ENCODE data around the gene IL11.
"Not testable (repeated sequence)": the region's sequence is repeated elsewhere in the genome, so short reads cannot be mapped to it uniquely, and the experiment has no call there.

Gene IL11

DNA sequence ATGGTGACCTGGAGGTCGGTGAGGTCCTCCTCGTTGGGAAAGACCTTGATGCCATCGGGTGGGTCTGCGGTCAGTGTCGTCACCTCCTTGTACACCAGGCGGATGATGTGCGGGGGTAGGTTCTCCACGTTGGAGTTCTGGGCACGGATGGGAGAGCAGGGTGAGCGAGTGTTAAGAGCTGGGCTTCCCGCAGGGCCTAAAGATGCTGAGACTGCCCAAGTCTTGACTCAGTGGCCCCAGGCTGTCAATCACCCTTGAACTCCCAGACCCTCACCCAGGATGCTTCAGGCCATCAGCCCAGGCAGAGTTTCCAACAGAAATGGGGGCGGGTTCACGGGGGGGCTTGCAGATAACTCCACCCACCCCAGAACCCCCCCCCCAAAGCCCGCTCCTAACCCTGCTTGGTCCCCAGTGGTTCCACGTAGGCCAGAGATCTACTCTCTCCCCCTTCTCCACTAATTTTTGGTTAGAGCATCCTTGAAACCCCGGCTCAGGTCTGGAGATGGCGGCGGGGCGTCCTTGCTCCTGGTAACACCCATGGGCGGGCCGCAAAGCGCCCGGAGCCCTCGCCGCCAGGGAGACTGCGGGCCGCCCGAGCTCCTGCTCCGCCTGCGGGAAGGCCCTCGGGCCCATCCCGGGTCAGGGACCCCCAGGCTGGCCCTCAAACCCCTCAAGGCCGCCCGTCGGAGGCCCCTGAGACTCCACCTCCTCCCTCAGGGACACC, 36.7 kb upstream of the IL11 start:
- Histone ChIP-seq H3K27ac (ENCODE audit: low read depth, low read length) (peak overlapping the region; percentile 99), H3K9ac (ENCODE audit: low read depth in 1 of 2, low read length in 2 of 2) (peak overlapping the region; percentile 63 to 71), H3K9me3 (ENCODE audit: control insufficient read depth in 1 of 2, low read length in 2 of 2) (no peaks in the 10 kb centered on the region), H3K4me3 (ENCODE audit: low read depth in 1 of 2, low read length in 2 of 2) (peak overlapping the region; percentile 78 to 79), H3K27me3 (ENCODE audit: control insufficient read depth in 1 of 2, insufficient read depth in 2 of 2, low read length in 2 of 2) (no peaks in the 10 kb centered on the region), H3K4me1 (ENCODE audit: control insufficient read depth in 1 of 2, insufficient read depth in 2 of 2, low read length in 2 of 2) (peaks cover 15 to 22% of the 10 kb centered on the region in 2 donors), H3K36me3 (ENCODE audit: control insufficient read depth in 1 of 2, insufficient read depth in 2 of 2, low read length in 2 of 2) (peaks cover 21 to 34% of the 10 kb centered on the region in 2 donors)

DNA sequence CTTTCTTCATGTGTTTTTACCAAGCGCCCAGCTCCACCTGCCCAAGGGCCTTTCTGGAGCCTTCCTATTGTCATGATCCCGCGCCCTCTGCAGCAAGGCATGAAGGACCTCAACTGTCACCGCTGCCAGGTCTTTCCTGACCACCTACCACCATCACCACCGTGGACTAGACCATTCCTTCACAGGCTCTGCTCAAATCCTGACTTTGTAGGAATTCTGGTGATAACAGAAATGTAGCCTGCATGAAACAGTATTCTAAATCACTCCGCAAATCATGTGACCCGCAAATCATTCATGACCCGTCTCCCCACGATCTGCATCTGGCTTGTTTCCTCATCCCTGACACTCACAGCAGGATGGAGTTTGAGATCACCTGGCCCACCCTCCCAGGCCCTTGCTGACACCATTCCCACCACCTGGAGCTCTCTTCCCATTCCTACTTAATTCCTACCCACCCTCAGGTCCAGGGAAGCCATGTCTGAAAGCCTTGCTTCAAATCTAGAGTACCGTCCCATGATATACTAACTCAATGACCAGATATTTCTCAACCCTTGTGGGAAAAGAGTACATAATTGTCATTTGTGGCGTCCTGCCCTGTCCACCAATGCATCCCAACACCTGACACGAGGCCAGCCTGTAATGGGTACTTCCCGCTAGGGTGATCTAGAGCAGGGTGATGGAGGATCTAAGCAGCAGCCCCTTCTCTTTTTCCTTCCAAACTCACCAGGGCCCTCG, 36.0 kb upstream of the IL11 start:
- H3K9me3 ChIP-seq (ENCODE audit: control insufficient read depth in 1 of 2, low read length in 2 of 2), result no peaks in the 10 kb centered on the region
- peaks cover 15 to 22% of the 10 kb centered on the region in 2 donors for H3K4me1 ChIP-seq (ENCODE audit: control insufficient read depth in 1 of 2, insufficient read depth in 2 of 2, low read length in 2 of 2)
- H3K36me3 ChIP-seq (ENCODE audit: control insufficient read depth in 1 of 2, insufficient read depth in 2 of 2, low read length in 2 of 2), result peaks cover 25 to 38% of the 10 kb centered on the region in 2 donors
- peak overlapping the region; percentile 78 to 79 for H3K4me3 ChIP-seq (ENCODE audit: low read depth in 1 of 2, low read length in 2 of 2)
- no peaks in the 10 kb centered on the region for H3K27me3 ChIP-seq (ENCODE audit: control insufficient read depth in 1 of 2, insufficient read depth in 2 of 2, low read length in 2 of 2)
- H3K9ac ChIP-seq (ENCODE audit: low read depth in 1 of 2, low read length in 2 of 2), result peak overlapping the region; percentile 63 to 71
- no peak overlapping the region for H3K27ac ChIP-seq (ENCODE audit: low read depth, low read length)

DNA sequence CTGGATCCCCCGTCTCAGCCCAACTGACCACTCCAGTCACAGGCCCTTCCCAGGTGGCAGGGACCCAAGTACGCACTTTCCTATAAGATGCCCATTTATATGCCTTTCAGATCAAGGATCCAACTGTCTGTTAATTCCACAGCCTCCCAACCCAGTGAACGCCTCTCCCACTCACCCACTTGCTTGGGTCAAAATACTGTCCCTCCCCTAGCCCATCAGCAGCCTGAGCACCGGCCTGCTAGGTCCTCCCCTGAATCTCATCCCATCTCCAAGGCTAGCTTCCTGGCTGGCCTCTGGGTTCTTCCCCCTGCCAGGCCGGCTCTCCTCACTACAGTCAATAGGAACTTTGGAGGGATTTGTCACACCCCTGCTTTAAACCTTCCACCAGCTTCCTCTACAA, 35.4 kb upstream of the IL11 start:
- H3K27ac ChIP-seq (ENCODE audit: low read depth, low read length), result no peak overlapping the region
- H3K9ac ChIP-seq (ENCODE audit: low read depth in 1 of 2, low read length in 2 of 2), result peak overlapping the region in 1 of 2 donors; percentile 71
- peak overlapping the region in 1 of 2 donors; percentile 79 for H3K4me3 ChIP-seq (ENCODE audit: low read depth in 1 of 2, low read length in 2 of 2)
- H3K36me3 ChIP-seq (ENCODE audit: control insufficient read depth in 1 of 2, insufficient read depth in 2 of 2, low read length in 2 of 2), result peaks cover 30 to 42% of the 10 kb centered on the region in 2 donors
- H3K9me3 ChIP-seq (ENCODE audit: control insufficient read depth in 1 of 2, low read length in 2 of 2), result no peaks in the 10 kb centered on the region
- no peaks in the 10 kb centered on the region for H3K27me3 ChIP-seq (ENCODE audit: control insufficient read depth in 1 of 2, insufficient read depth in 2 of 2, low read length in 2 of 2)
- H3K4me1 ChIP-seq (ENCODE audit: control insufficient read depth in 1 of 2, insufficient read depth in 2 of 2, low read length in 2 of 2), result peaks cover 15 to 22% of the 10 kb centered on the region in 2 donors

DNA sequence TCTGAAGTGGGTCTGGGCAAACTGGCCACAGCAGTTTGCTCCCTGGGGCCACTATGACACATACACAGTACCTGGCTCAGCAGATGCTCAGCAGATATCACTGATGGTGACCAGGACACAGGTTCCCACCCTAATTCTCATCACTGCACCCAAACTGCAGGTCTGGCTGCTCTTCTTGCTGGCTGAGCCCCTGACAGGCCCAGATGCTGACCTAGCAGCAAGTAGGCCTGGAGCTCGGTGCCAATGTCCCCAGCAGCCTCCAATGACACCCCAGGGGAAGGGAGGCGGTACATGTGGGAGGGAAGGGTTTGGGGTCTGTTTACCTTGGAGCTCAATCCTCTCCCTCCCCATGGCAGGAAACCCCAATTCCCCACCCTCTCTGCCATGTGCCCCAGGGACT, 32.2 kb upstream of the IL11 start:
- H3K36me3 ChIP-seq (ENCODE audit: control insufficient read depth in 1 of 2, insufficient read depth in 2 of 2, low read length in 2 of 2), result peaks cover 34 to 51% of the 10 kb centered on the region in 2 donors
- H3K9me3 ChIP-seq (ENCODE audit: control insufficient read depth in 1 of 2, low read length in 2 of 2), result no peaks in the 10 kb centered on the region
- peaks cover 12 to 17% of the 10 kb centered on the region in 2 donors for H3K4me1 ChIP-seq (ENCODE audit: control insufficient read depth in 1 of 2, insufficient read depth in 2 of 2, low read length in 2 of 2)
- no peak overlapping the region for H3K27ac ChIP-seq (ENCODE audit: low read depth, low read length)
- H3K9ac ChIP-seq (ENCODE audit: low read depth in 1 of 2, low read length in 2 of 2), result no peak overlapping the region
- no peak overlapping the region for H3K4me3 ChIP-seq (ENCODE audit: low read depth in 1 of 2, low read length in 2 of 2)
- no peaks in the 10 kb centered on the region for H3K27me3 ChIP-seq (ENCODE audit: control insufficient read depth in 1 of 2, insufficient read depth in 2 of 2, low read length in 2 of 2)

DNA sequence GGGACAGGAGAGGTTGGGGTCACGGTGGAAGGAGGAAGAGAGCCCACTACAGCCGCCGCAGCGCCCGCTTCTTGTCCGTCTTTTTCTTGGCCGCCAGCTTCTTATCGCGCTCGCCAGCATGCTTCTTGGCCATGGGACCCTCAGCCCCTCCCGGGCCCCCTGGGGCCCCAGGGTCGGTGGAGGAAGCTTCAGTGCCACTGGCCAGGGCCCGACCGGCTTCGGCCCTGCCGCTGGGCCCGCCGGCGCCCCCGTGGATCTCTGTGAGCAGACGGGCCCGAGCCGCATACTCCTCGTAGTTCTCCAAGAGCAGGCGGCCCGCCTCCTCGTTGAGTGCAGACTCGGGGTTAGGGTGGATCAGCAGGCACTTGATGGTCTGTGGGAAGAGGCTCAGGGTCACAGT, 31.1 kb upstream of the IL11 start:
- H3K4me3 ChIP-seq (ENCODE audit: low read depth in 1 of 2, low read length in 2 of 2); H3K27ac ChIP-seq (ENCODE audit: low read depth, low read length); H3K27me3 ChIP-seq (ENCODE audit: control insufficient read depth in 1 of 2, insufficient read depth in 2 of 2, low read length in 2 of 2); H3K9ac ChIP-seq (ENCODE audit: low read depth in 1 of 2, low read length in 2 of 2); H3K9me3 ChIP-seq (ENCODE audit: control insufficient read depth in 1 of 2, low read length in 2 of 2): not testable (repeated sequence)
- Histone ChIP-seq H3K36me3 (ENCODE audit: control insufficient read depth in 1 of 2, insufficient read depth in 2 of 2, low read length in 2 of 2) (peaks cover 34 to 51% of the 10 kb centered on the region in 2 donors), H3K4me1 (ENCODE audit: control insufficient read depth in 1 of 2, insufficient read depth in 2 of 2, low read length in 2 of 2) (peaks cover 8 to 11% of the 10 kb centered on the region in 2 donors)

DNA sequence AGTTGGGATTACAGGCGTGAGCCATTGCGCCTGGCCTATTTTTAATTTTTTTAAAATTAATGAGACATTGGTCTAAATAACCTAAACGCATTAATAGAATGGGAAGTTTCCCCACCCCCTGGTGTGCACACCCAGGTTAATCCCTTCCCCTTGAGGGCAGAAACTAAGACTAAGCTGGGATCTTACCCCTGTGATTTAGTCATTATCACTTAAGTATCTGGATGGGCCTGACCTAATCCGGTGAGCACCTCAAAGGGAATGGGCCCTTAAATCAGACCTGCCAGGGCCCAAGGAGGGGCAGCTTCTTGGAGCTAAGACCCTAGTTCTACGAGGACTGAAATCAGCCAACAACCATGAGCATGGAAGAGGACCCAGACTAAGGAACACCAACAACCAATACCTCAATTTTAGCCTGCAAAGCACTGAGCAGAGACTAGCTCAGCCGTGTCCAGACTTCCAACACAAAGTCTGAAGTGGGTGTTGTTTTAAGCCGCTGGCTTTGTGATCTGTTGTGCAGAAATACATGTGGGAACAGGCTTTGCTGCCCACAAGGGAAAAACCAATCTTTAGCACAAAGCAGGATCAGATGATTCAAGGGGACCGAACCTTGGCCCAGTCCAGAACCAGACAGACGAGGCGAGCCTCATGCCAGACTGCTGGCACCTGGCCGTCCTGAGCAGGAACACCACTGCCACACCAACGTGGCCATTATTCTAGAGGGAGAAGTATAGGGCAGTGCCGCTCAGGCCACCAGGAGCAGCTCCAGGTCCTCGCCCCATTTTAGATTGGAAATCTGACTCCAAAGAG, 30.2 kb upstream of the IL11 start:
- Histone ChIP-seq H3K36me3 (ENCODE audit: control insufficient read depth in 1 of 2, insufficient read depth in 2 of 2, low read length in 2 of 2) (peaks cover 30 to 42% of the 10 kb centered on the region in 2 donors), H3K9me3 (ENCODE audit: control insufficient read depth in 1 of 2, low read length in 2 of 2) (no peaks in the 10 kb centered on the region), H3K27ac (ENCODE audit: low read depth, low read length) (no peak overlapping the region), H3K4me3 (ENCODE audit: low read depth in 1 of 2, low read length in 2 of 2) (no peak overlapping the region), H3K9ac (ENCODE audit: low read depth in 1 of 2, low read length in 2 of 2) (no peak overlapping the region), H3K4me1 (ENCODE audit: control insufficient read depth in 1 of 2, insufficient read depth in 2 of 2, low read length in 2 of 2) (peaks cover 0 to 2% of the 10 kb centered on the region in 2 donors), H3K27me3 (ENCODE audit: control insufficient read depth in 1 of 2, insufficient read depth in 2 of 2, low read length in 2 of 2) (no peaks in the 10 kb centered on the region)

DNA sequence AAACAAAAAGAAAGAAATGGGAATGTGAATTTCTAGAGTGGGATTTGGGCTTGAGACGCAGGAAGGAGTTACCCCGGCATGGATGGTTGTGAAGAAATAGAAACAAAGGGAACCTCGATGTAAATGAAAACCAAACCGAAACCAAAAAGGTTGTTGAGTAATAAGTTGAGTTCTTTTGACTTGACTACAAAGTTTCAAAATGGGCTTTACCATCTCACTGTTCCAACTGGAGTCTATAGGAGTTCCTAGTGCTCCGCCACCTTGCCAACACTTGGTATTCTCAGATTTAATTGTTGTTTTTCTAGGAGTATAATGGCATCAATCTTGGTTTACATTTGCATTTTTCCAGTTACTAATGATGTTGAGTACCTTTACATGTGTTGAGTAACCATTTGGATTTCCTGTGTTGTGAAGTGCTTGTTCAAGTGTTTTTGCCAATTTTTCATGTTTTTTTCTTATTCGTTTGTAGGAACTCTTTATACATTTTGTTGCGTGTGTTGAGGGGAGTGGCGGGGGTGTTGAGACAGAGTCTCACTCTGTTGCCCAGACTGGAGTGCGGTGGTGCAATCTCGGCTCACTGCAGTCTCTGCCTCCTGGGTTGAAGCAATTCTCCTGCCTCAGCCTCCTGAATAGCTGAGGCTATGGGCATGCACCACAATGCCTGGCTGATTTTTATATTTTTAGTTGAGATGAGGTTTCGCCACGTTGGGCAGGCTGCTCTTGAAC, 28.1 kb upstream of the IL11 start:
- H3K27ac ChIP-seq (ENCODE audit: low read depth, low read length), result no peak overlapping the region
- H3K27me3 ChIP-seq (ENCODE audit: control insufficient read depth in 1 of 2, insufficient read depth in 2 of 2, low read length in 2 of 2), result no peaks in the 10 kb centered on the region
- no peak overlapping the region for H3K4me3 ChIP-seq (ENCODE audit: low read depth in 1 of 2, low read length in 2 of 2)
- H3K4me1 ChIP-seq (ENCODE audit: control insufficient read depth in 1 of 2, insufficient read depth in 2 of 2, low read length in 2 of 2), result no peaks in the 10 kb centered on the region
- H3K9ac ChIP-seq (ENCODE audit: low read depth in 1 of 2, low read length in 2 of 2), result no peak overlapping the region
- H3K9me3 ChIP-seq (ENCODE audit: control insufficient read depth in 1 of 2, low read length in 2 of 2), result no peaks in the 10 kb centered on the region
- peaks cover 26 to 31% of the 10 kb centered on the region in 2 donors for H3K36me3 ChIP-seq (ENCODE audit: control insufficient read depth in 1 of 2, insufficient read depth in 2 of 2, low read length in 2 of 2)

DNA sequence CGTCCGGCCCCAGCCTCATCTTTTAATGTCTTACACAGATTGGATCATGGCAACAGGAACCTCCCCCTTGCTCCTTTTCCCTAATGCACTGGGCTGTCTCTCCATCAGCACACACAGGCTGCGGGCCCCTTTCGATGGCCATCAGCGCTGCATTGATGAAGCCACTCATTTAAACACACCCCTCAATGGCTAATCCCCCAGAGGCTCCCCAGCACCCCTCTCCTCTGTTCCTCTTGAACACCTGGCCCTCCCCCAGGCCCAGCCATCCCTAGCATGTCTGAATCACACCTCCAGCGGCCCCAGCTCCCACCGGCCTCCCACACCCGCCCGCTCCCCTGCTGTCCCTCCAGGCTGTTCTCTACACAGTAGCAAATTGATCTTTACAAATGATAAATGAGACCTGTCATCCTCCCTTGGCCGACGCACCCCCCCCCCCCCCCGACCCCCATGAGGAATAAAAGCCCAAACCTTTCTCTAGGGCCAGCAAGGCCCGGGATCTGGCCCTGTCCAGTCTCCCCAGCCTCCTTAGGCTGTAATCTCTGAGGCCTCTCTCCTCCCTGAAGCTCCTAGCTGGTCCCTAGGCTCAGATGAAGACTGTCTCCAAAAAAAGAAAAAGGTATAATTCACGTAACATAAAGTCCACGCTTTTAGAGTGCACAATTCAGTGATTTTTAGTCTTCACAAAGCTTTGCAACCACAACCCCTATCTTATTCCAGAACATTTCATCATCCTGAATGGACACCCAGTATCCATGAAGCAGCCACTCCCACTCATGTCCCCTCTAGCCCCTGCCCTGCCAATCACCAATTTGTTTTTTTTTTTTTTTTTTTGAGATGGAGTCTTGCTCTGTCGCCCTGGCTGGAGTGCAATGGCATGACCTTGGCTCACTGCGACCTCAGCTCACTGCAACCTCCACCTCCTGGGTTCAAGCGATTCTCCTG, 22.8 kb upstream of the IL11 start:
- H3K4me1 ChIP-seq (ENCODE audit: control insufficient read depth in 1 of 2, insufficient read depth in 2 of 2, low read length in 2 of 2), result peaks cover 13 to 14% of the 10 kb centered on the region in 2 donors
- H3K9me3 ChIP-seq (ENCODE audit: control insufficient read depth in 1 of 2, low read length in 2 of 2), result no peaks in the 10 kb centered on the region
- no peaks in the 10 kb centered on the region for H3K27me3 ChIP-seq (ENCODE audit: control insufficient read depth in 1 of 2, insufficient read depth in 2 of 2, low read length in 2 of 2)
- H3K4me3 ChIP-seq (ENCODE audit: low read depth in 1 of 2, low read length in 2 of 2), result no peak overlapping the region
- H3K27ac ChIP-seq (ENCODE audit: low read depth, low read length), result no peak overlapping the region
- peaks cover 28 to 34% of the 10 kb centered on the region in 2 donors for H3K36me3 ChIP-seq (ENCODE audit: control insufficient read depth in 1 of 2, insufficient read depth in 2 of 2, low read length in 2 of 2)
- no peak overlapping the region for H3K9ac ChIP-seq (ENCODE audit: low read depth in 1 of 2, low read length in 2 of 2)

All from duodenal mucosa (tissue), 2 donors.